HS-27A (cell line): ENCODE measurements around the gene HNRNPCL2.
"Not testable (repeated sequence)": the region's sequence is repeated elsewhere in the genome, so short reads cannot be mapped to it uniquely, and the experiment has no call there.

Experiments
- DNase-seq: peaks from one replicate; pipeline ENCODE4 v3.0.0-alpha.2; 2012; ENCODE audit warnings: low read depth, missing footprints

The HNRNPCL2 gene

GRCh38 chr1:13116754-13117153 lies at the start of gene HNRNPCL2:
TSS of gene HNRNPCL2 (minus strand) at chr1:13116854. CDS start at chr1:13116400, 454 bp downstream.
- DNase-seq: not testable (repeated sequence)

DNA sequence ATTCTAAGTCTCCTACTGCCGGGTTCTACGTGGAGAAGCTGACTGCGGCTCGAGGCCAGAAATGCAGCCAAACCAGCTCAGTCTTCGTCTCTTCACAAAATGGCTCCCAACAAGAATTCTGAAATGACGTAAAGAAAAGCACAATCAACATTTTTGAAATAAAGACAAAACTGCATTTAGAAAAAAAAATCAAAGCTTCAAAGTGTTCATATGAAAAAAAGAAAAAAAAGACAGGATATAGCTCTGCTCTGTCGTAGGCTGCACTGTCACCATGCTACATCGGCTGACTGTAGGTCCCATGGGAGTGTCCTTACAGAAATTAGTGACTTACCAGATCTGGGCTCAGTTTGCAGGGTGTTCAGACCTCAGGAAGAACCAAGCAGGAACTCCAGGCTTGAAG lies 48.9 kb upstream of the HNRNPCL2 start, which contains the start of gene HNRNPCL4:
Gene HNRNPCL4 (minus strand): TSS at position 101 of the 400 bp plus-strand sequence. CDS start 164 bp downstream, outside the sequence.
- not testable (repeated sequence) for DNase-seq

GRCh38 chr1:13155909-13156308 lies 39.3 kb upstream of the HNRNPCL2 start, which contains the start of gene PRAMEF26:
TSS of gene PRAMEF26 (minus strand) at chr1:13156009. CDS start at chr1:13153095, 2,914 bp downstream.
- not testable (repeated sequence) for DNase-seq

DNA sequence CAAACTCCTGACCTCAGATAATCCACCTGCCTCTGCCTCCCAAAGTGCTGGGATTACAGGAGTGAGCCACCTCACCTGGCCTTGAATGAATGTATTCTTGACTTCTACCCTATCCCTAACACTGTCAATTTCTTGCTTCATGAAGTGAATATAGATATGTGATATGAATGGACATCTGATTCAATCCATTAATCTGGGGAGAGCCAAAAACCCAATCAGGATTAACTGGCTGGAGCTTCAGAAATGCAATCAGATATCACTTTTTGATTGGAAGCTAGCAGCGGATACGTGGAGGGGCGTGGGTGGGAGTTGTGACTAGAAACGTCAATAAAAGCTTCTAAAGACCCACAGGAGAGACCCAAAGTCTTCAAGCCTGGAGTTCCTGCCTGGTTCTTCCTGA lies 46.2 kb downstream of the HNRNPCL2 start, which contains the start of gene PRAMEF25:
Gene PRAMEF25 (plus strand): TSS at position 301 of the 400 bp plus-strand sequence. CDS start 2,920 bp downstream, outside the sequence.
- DNase-seq: not testable (repeated sequence)
